MV-4-11 (cell line): ENCODE data around the gene IFI30.
A peak's percentile ranks its signal among the peaks of the same experiment; 100 is the strongest.
"Not testable (repeated sequence)": the region's sequence is repeated elsewhere in the genome, so short reads cannot be mapped to it uniquely, and the experiment has no call there.

ENCODE experiments used
- DNase-seq: peaks from one replicate; lab custom pipeline; 2025; lab: John Stamatoyannopoulos, UW

Gene IFI30

GRCh38 chr19:18203408-18203862 lies 29.8 kb downstream of the IFI30 start:
- peak; percentile 57 for DNase-seq

- DNase-seq: peak; percentile 100
Observed at GRCh38 chr19:18203863-18204393, 30.3 kb downstream of the IFI30 start, which contains the start of gene RAB3A. TSS of gene RAB3A (minus strand) at chr19:18204042. CDS start at chr19:18202740, 1,302 bp downstream.

- DNase-seq: peak; percentile 83
Observed at GRCh38 chr19:18204394-18205199, 31.0 kb downstream of the IFI30 start.

GRCh38 chr19:18205200-18205892 lies 31.7 kb downstream of the IFI30 start:
- peak; percentile 63 for DNase-seq

DNA sequence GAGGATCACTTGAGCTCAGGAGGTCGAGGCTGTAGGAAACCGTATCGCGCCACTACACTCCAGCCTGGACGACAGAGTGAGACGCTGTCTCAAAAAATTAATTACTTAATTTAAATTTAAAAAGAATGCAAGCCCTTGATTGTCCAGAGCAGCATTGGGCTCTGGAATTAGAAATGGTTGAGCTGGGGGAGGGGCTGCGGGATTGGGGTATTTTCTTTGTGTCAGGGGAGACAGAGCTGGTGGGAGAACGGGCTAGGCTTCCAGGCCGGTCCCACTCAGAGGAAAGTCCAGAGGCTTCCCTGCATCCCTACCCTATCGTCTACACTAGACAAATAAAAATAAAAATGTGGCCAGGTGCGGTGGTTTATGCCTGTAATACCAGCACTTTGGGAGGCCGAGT lies 32.4 kb downstream of the IFI30 start:
- no peak for DNase-seq

DNA sequence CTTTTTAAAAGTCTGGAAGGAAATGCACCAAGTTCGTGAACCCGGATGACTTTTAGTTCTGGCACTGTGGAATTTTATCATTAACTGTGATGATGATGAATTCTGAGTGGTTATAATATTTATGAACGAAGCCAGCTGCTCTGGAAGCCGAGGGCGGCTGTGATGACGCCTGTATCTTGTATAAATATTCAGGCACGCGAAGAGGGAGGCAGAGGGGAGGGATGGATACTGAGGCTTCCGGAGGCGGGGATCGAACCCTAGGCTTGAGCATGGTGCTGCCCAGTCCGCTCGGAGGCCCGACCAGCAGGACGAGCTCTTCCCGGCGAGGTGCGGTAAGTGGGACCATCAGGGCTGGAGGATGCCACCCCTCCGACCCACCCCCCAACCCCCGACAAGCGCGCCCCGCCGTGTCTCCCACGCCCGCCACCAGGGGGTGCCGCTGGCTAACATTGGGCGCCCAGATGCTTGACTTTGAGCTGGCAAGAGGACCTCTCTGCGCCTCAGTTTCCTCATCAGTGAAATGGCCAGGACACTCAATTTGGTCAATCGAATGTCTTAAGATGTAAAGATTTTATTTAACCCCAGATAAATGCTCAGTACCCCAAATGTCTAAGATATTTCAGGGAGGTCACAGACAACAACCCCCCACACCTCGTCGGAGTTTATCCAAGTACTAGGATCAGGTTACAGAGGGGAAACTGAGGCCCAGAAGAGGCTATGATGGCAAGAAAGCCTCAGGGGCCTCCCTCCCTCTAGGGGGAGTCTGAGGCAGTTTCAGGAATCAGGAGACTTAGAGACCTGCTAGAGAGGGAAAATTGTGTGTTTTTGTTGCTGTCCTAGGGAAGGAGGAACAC lies 34.7 kb downstream of the IFI30 start:
- DNase-seq: no peak

DNA sequence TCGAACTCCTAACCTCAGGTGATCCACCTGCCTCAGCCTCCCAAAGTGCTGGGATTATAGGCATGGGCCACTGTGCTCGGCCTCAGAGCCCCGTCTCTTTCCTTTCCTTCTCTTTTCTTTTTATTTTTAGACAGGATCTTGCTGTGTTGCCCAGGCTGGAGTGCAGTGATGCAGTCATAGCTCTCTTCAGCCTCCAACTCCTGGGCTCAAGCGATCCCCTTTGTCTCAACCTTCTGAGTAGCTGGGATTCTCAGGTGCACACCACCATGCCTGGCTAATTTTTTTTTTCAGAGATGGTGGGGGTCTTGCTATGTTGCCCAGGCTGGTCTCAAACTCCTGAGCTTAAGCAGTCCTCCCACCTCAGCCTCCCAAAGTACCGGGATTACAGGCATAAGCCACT lies 36.3 kb downstream of the IFI30 start:
- DNase-seq: not testable (repeated sequence)

DNA sequence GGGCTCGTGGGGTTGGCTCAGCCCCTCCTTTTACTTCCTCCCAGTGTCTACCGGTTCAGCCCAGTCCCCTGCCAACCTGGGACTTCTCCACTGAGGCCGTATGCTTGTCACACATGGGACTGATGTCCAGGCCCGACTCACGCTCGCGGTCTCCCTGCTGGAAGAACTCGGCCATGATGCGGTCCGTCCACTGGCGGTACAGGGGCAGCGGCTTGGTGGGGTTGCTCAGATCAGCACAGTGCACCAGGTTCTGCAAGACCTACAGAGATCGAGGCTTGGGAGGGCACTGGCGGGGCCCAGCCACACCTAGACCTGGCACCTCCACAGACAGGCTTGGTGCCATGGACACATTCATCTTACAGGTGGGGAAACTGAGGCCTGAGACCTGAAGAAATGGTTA lies 38.1 kb downstream of the IFI30 start:
- DNase-seq: no peak

DNA sequence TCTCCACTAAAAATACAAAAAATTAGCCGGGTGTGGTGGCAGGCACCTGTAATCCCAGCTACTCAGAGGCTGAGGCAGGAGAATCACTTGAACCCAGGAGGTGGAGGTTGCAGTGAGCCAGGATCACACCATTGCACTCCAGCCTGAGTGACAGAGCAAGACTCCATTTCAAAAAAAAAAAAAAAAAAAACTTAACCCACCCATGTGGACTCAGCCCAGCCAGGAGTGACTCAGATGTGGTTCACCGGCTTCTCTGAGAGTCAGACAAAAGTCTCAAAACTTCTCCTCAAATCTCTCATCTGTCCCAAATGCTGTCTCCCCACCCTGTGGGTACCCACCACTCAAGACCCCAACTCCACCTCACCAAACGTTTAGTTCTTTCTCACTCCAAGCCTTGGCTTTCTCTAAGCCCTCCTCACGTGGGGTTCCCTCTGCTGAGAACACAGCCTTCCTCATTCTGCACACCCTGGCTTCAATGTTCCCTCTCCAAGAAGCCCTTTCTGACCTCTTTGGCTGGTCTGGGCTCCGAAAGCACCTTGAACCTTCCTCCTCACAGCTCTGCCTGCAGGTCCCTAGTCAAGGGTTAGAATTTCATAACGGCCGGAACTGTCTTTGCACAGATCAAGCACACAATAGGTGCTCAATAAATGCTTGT lies 41.3 kb downstream of the IFI30 start:
- DNase-seq: peak; percentile 68

GRCh38 chr19:18216789-18217188 lies 43.2 kb downstream of the IFI30 start:
- no peak for DNase-seq

DNA sequence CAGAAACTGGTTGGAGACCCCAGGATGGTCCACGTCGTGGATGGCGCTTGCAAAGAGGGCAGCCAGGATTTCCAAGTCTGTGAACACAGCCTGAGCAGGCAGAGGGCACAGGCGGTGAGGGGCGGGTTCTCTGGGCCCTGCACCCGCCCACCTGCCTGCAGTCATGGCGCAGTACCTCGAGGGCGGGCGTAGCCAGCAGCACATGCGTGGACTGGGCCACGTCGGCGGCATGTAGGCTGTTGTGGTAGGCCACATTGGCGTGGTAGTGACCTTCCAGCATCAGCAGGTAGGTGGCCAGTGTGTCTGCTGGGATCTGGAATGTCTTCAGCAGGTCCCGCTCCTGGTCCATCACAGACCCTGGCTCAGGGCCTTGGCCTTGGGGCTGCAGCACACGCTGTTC lies 44.5 kb downstream of the IFI30 start:
- no peak for DNase-seq

DNA sequence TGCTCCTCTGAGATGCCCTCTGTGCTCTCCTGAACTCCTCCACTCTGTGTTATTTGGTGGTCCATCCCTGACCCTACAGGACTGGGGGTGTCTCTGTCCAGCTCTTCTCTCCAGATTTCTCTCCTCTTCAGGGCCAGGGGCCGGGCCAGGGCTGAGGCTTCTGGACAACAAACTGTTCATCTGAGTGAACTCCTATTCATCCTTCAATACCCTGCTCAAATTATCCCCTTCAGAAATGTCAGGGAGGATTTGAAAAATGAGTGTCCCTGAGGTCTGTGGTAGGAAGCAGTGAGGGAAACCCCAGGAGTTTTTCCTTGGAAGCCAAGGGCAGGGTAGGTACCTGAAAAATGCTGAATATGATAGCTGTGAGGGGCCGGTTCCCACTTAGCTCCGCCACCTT lies 45.0 kb downstream of the IFI30 start:
- no peak for DNase-seq

GRCh38 chr19:18219911-18220631 lies 46.5 kb downstream of the IFI30 start:
- DNase-seq: no peak

DNA sequence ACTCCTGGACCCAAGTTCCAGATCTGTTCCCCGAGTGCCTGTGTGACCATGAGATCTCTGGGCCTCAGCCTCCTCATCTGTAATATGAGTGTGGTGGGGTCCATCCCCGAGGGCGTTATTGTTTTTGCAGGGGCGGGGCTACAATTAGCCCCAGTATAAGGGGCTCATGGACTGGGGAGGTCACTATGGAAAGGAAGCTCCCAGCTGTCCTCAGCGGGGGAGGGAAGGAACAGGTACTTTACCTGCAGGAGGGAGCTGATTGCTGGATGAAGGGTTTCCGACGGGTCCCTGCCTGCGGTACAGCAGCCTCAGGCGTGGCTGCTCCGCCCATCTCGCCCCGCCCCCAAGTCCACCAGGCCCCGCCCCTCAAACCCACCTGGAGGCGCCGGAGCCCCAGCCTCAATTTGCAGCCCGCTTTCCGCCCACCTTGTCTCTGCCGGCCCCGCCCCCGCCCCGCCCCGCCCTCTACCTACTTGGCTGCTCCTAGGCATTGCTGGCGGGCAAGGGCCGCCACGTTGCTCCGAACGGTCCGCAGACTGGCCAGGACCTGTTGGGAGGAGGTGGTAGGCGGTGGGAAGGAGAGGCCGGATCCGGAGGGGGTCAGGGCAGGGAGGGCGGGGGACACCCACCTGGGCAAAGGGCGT lies 47.1 kb downstream of the IFI30 start:
- no peak for DNase-seq

- no peak for DNase-seq
Observed at GRCh38 chr19:18221815-18222725, 48.5 kb downstream of the IFI30 start.

DNA sequence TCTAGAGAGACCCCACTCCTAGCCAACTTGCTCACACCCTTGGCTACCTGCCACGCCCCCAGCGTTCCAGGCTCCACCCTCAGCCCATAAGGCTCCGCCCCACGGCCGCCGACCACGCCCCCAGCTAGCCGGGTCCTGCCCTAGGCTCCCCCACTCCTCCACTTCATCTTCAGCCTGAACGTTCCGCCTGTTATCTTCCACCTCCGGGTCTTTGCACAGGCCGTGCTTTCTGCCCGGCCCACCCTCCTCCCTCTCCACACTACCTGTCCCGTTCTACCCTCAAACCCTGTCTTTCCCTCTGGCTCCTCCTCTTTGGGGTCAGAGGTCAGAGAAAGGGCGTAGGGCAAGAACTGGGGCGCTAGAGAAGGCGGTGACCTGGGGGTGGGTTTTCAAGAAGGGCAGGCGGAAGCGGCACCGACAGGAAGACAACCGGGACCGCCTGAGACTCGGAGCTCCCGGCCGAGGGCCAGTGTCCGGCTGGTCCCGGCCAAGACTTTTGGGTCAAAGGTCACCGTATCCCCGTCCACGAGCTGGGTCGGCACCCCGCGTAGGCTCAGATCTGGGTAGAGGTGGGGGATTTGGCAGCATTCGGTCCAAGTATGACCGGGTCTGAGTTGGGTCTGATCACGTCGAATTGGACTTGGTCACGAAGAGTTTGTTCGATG lies 50.4 kb downstream of the IFI30 start:
- peak; percentile 77 for DNase-seq

- DNase-seq: peak; percentile 100
Observed at GRCh38 chr19:18224525-18225354, 51.1 kb downstream of the IFI30 start.

GRCh38 chr19:18225355-18225701 lies 51.7 kb downstream of the IFI30 start:
- no peak for DNase-seq
